ENCODE data around the gene TMEM270.
"Not testable (repeated sequence)": the region's sequence is repeated elsewhere in the genome, so short reads cannot be mapped to it uniquely, and the experiment has no call there.

The TMEM270 gene, protein sequence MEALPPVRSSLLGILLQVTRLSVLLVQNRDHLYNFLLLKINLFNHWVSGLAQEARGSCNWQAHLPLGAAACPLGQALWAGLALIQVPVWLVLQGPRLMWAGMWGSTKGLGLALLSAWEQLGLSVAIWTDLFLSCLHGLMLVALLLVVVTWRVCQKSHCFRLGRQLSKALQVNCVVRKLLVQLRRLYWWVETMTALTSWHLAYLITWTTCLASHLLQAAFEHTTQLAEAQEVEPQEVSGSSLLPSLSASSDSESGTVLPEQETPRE

DNA sequence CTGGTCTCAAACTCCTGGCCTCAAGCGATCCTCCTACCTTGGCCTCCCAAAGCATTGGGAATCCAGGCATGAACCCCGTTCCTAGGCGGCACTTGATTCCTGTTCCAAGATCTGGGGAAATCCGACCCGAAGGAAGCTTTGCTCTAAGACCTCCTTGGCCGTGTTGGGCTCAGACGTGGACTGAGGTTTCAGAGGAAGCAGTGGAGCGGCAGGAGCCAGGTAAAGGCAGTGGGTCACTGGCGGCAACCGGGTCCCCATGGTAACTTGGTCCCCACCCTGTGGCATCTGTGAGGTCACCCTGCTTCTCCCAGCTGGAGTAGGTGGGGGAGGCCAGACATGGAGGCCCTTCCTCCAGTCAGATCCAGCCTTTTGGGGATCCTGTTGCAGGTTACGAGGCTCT is at the start of gene TMEM270:
Gene TMEM270, plus strand, starts transcription at position 301 of the 400 bp plus-strand sequence. Its CDS starts 36 bp downstream, at position 337.
- DNase-seq (ENCODE audit: low spot score), result no peak

DNA sequence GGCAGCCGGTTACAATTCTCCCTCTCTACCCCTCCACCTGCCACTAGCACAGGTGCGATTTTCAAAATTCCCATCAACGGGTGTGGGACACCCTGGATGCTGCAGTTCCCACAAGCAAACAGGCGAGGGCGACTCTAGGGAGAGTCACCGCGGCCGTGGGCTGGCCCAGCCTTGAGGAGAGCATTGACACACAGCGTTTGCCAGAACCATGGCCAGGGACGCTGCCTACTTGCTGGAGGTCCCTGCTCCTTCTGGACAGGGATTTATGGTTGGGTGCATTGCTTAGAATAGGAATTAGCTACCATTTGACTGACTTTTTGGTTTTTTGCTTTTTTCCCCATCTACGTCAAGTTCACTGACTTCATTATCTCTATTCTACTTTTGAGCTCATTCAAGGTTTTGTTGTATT is 49.2 kb upstream of the TMEM270 start:
- DNase-seq (ENCODE audit: low spot score), result peak; percentile 50

DNA sequence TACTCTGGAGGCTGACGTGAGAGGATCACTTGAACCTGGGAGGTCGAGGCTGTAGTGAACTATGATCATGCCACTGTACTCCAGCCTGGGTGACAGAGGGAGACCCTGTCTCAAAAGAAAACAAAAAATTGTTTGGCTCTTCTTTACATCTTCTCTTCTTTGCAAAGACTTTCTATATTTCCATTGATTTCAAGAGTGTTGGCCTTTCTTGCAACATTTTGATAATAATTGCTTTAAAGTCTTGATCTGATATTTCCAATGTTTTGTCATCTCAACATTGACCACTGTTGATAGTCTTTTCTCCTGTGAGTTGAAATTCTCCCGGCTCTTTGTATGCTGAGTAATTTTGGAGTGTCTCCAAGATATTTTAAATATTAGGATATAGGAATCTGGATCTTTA is 48.0 kb upstream of the TMEM270 start:
- DNase-seq (ENCODE audit: low spot score), result no peak

DNA sequence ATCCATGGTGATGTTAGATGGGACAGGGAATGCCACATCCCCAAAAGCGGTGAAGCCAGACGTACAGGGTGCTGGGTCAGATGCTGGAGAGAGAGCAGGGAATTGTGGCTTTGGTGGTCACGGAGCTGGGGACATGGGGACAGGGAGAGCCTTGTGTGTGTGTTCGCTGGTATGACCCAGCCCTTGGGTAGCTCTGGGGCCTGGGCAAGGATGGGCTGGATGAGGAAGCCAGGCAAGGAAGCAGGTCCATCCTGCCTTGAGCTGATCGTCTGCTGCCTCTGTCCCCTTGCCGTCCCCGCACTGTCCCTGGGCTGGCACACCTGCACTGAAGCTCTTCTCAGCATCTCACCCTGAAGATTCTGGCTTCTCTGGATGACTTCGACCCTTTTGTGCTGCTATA is 45.5 kb upstream of the TMEM270 start:
- no peak for DNase-seq (ENCODE audit: low spot score)

DNA sequence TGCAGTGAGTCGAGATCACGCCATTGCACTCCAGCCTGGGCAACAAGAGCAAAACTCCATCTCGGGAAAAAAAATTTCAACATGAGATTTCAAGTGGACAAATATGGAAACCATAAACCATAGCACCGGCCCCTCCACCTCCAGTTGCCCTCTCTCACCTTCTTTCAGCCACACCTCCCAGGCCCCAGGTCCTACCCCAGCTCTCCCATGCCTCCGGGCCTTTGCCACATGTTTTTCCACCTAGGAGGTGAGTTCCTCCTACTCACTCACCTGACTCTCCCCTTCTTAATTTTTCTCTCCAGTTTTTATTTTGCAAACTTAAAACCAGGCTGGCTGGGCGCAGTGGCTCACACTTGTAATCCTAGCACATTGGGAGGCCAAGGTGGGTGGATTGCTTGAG is 43.8 kb upstream of the TMEM270 start:
- no peak for DNase-seq (ENCODE audit: low spot score)

DNA sequence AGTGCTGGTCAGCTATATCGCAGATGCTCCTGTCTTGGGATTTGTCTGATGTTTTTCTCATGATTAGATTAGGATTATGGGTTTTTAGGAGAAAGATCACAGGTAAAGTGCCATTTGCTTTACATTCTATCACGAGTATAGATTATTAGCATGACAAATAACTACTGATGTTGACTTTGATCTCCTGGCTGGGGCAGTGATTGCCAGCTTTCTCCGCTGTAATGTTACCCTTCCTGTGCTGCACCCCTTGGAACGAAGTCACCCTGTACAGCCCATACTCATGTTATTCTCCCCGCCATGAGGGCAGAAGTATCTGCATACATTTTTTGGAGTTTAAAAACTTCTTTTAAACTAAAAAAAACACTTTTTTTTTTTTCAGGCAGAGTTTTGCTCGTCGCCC is 40.9 kb upstream of the TMEM270 start:
- DNase-seq (ENCODE audit: low spot score), result no peak

DNA sequence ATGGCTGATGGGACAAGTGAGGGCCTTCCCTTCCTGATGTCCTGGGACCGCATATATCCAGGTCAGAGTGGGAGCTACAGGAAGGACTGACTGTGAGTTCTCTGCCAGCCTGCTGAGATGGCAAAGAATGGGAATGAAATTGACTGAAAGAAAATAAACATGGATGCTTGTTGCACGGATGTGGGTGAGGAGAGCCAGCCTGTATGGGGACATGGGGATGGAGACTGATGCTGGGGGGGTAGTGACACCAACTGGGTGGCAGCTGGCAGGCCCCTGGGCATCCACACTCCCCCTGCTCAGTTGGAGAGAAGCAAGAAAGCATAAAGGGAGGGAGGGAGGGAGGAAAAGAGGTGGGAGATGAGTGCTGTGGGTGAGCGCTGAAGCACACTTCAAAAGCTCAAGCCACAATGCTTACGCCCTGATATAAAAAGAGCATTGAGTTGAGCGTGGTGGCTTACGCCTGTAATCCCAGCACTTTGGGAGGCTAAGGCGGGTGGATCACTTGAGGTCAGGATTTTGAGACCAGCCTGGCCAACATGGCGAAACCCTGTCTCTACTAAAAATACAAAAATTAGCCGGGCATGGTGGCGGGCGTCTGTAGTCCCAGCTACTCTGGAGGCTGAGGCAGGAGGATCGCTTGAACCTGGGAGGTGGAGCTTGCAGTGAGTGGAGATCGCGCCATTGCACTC is 39.2 kb upstream of the TMEM270 start:
- DNase-seq (ENCODE audit: low spot score), result not testable (repeated sequence)

DNA sequence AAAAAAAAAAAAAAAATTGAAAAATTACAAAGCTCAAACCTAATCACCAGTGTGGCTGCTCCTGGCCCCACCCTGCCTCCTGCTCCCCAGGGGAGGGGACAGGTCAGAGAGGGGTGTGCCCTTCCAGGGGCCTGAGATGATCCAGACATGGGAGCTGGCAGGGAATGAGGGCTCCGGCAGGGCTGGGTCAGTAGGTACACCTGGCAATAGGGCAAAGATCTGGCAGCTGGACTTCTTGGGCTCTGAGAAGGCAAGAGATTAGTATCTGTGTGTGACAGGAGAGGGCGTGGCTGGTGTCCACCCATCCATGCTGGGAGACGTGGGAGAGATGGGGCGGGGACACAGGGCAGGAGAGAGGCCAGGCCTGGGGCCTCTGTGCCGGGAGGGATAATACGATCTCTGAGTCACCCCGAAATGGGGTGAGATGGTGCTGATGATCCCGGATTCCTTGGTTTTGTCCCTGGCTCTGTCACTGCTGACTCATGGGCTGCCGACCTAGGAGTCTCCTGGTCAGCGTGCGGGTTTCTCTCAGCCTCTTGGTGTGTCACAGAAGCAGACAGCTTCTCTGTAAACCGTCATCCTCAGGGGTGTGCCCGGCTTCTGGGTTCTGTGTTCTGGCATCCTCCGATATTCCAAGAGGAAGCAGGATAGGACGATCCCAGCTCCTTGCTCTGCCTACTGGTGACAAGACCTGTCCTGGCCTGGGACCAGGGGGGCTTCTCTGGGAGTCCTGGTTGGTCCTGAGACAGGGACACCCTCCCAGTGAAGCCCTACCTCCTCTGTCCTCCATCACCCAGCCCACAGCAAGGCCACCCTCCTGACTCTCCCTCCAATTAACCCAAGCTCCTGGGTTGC is 38.4 kb upstream of the TMEM270 start:
- no peak for DNase-seq (ENCODE audit: low spot score)

DNA sequence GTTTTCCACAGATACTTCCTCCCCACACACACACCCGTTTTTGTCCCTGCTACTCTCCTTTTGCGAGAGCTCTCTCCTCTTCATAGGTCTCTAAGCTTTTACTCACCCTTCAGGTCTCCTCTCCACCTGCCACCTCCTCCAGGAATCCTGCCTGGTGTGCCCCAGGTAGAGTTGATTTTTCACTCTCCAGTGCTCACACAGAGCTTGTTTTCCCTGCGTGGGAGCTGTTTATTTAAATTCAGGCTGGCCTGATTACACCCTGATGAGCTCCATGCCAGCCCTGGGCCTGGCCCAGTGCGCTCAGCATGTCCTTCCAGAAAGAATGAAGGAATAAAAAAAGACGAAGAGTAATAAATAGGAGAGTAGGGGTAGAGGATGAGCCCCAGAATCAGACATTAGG is 37.7 kb upstream of the TMEM270 start:
- DNase-seq (ENCODE audit: low spot score), result no peak

DNA sequence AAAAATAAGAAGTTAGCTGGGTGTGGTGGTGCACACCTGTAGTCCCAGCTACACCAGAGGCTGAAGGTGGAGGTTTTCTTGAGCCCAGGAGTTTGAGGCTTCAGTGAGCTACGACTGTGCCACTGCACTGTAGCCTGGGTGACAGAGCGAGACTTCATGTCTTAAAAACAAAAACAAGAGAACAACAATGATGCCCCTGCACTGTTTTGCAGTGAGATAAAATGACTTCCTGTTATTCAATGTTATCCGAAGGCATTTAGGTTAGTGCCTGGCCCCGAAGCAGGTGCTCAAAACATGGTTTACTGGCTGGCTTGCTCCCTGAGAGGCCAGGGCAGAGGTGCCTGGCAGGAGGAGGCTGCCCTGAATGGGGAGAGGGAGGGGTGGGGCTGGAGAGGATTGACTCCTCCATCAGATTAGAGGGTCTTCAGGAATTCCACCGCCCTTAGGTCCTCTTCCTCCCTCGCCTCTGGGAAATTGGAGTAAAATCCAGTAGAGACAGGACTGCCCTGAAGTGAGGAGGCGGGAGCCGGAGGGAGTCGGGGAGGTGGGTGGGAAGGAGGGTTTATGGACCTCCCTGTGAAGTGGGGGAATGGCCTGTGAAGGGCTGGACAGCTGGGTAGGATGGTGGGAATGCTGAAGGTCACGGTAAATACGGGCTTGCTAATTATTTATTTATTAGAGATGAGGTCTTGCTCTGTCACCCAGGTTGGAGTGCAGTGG is 36.9 kb upstream of the TMEM270 start:
- no peak for DNase-seq (ENCODE audit: low spot score)

DNA sequence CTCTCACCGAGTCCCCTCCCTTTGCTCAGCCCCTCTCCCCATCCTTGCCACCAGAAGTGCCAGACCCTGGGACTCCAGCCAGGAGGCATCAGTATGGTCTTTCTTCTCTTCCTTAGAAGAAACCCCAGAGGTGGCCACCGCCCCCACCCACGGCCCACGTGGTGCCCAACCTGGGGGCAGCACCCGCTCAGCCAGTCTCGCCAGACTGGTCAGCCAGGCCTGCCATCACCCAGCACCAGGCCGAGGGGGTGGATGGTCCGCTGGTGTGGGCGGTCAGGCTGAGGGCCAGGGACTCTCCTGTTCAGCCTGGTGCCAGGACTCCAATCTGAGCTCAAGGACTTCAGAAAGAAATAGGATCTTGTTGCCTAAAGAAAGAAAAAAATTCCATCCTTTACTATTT is 36.0 kb upstream of the TMEM270 start:
- no peak for DNase-seq (ENCODE audit: low spot score)

DNA sequence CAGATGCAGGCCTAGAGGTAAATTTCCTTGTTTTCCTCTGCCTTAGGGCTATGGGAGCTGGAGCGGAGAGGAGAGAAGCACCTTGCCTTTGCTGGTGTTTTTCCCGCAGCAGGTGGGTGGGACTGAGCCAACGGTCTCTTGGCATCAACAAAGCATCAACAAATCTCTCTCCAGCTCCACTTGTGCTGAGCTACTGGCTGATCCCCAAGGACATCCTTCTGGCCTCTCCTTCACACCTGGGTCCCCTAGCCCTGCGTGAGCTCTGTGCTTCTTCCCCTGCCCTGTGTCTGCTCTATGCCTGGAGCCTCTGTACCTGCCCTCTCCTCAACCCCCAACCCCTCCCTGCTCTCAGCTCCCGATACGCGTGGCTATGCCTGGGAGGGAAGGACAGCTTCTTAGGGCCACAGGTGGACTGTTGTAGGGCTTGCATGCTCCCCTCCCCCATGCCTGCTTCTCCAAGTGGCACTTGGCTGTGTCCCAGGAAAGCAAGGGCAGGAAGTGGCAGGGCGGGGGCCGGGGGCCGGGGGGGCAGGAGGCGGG is 33.3 kb upstream of the TMEM270 start:
- DNase-seq (ENCODE audit: low spot score), result no peak

DNA sequence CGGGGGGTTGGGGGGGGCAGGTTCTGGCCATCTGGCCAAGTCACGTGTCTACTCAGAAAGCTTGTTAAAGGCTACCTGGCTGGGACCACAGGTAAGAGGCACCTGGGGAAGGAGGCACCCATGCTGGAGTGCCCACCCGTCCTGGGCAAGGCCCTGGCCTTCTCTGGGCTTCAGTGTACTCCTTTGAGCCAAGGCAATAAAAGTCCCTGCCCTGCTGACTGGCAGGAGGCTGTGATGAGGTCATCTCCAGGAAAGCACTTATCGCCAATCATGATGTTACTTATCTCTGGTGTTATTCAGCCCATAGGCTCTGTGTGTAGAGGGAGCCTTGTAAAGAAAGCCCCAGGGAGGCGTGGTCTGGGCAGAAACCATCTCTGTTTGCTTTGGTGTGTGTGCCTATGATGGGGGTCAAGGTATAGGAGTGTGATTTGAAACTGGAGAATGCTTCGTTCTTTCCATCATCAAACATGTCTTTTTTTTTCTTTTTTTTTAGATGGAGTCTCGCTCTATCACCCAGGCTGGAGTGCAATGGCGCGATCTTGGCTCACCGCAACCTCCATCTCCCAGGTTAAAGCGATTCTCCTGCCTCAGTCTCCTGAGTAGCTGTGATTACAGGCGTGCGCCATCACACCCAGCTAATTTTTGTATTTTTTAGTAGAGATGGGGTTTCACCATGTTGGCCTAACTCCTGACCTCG is 32.7 kb upstream of the TMEM270 start:
- DNase-seq (ENCODE audit: low spot score), result no peak

DNA sequence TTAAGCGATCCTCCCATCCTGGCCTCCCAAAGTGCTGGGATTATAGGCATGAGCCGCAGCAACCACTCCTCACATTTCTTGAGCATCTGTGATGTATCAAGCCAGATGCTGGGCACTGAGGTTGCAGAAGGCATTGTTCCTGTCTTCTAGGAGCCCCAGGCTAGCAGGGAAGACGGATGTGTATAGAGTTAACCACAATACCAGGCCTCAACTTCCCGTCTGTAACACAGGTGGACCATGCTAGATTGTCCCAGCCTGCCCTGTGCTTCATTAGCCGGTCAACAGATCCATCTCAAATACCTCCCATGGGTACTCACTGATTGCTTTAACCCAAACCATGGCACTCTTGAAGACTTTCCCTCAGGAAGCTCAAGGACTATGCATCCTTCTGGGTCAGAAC is 32.0 kb upstream of the TMEM270 start:
- DNase-seq (ENCODE audit: low spot score), result no peak

DNA sequence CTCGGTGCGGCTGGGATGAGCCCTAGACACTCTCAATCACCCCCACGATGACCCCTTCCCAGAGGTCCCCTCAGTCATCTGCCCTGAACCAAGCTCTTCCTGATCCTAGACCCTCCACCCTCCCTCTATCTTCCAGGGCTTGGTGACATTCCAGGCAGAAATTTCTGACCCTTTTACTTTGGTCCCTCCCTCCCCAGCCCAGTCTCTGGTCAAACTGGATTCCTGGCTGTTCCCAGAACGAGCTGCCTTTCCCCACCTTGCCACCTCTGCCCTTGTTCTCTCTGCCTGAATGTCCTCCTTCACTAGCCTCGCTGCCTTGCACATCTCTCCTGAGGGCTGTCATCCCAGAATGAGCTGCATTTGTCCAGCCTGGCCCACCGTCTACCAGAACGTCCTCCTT is 31.5 kb upstream of the TMEM270 start:
- DNase-seq (ENCODE audit: low spot score), result no peak

DNA sequence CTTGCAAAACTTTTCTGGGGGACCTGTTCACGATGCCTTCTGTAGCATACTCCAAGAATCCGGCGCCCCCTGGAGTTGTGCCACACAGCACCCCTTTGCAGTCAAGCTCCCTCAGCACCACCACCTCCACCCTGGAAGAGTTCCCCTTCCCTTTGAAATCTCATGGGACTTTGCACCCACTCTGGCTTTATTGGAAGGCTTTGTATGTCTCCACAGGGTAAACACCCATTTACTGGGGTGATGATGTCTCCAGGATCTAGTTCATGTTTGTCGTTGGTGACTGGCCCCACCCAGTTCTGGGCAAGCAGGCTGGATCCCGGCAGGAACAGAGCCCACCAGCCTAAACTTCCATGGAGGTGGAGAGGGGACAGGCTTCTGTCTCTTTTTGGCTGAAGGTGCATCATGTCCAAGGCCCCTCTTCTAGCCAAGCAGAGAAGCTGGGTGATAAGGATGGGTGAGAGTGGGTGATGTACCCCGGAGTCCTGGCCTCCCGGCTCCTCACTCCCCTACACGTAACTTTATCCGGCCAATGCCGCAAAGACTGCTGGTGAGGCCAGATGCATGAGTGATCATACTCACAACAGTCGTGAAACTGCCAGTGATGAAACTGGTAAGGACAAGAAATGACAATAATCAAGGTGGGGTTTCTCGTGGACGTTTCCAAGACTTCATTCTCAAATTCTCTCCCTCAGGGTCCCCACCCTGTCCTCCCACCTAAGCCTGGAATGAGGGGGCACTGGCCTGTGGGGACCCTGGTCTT is 30.9 kb upstream of the TMEM270 start:
- no peak for DNase-seq (ENCODE audit: low spot score)

DNA sequence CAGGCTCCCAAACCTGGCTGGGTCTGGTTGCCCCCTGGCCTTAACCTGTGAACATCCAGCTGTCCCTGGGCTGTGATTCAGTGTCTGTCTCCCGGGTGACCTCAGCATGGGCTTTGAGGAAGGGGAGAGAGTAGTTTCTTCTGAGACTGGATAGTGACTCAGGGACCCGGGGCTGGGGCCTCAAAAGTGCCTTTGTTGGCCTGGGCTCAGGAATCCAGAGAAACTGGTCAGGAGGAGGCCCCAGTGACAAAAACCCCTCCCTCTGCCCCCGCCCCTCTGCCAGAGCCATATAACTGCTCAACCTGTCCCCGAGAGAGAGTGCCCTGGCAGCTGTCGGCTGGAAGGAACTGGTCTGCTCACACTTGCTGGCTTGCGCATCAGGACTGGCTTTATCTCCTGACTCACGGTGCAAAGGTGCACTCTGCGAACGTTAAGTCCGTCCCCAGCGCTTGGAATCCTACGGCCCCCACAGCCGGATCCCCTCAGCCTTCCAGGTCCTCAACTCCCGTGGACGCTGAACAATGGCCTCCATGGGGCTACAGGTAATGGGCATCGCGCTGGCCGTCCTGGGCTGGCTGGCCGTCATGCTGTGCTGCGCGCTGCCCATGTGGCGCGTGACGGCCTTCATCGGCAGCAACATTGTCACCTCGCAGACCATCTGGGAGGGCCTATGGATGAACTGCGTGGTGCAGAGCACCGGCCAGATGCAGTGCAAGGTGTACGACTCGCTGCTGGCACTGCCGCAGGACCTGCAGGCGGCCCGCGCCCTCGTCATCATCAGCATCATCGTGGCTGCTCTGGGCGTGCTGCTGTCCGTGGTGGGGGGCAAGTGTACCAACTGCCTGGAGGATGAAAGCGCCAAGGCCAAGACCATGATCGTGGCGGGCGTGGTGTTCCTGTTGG is 30.0 kb upstream of the TMEM270 start, which contains the start of gene CLDN4:
Gene CLDN4, plus strand, starts transcription at position 316 of the 903 bp plus-strand sequence. Its CDS starts 206 bp downstream, at position 522.
- DNase-seq (ENCODE audit: low spot score), result no peak

DNA sequence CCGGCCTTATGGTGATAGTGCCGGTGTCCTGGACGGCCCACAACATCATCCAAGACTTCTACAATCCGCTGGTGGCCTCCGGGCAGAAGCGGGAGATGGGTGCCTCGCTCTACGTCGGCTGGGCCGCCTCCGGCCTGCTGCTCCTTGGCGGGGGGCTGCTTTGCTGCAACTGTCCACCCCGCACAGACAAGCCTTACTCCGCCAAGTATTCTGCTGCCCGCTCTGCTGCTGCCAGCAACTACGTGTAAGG is 29.4 kb upstream of the TMEM270 start:
- DNase-seq (ENCODE audit: low spot score), result no peak

DNA sequence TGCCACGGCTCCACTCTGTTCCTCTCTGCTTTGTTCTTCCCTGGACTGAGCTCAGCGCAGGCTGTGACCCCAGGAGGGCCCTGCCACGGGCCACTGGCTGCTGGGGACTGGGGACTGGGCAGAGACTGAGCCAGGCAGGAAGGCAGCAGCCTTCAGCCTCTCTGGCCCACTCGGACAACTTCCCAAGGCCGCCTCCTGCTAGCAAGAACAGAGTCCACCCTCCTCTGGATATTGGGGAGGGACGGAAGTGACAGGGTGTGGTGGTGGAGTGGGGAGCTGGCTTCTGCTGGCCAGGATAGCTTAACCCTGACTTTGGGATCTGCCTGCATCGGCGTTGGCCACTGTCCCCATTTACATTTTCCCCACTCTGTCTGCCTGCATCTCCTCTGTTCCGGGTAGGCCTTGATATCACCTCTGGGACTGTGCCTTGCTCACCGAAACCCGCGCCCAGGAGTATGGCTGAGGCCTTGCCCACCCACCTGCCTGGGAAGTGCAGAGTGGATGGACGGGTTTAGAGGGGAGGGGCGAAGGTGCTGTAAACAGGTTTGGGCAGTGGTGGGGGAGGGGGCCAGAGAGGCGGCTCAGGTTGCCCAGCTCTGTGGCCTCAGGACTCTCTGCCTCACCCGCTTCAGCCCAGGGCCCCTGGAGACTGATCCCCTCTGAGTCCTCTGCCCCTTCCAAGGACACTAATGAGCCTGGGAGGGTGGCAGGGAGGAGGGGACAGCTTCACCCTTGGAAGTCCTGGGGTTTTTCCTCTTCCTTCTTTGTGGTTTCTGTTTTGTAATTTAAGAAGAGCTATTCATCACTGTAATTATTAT is 28.9 kb upstream of the TMEM270 start:
- DNase-seq (ENCODE audit: low spot score), result no peak

Data from CD4-positive, alpha-beta T cell treated with Interleukin-15 for 4 hours (primary cell).